GM12891 (cell line): ENCODE results near the gene BAHD1.

Experiments
- DNase-seq: peaks from one replicate; pipeline ENCODE4 v3.0.0; 2011; ENCODE audit warnings: low spot score; ENCODE audit not compliant: insufficient read length
- FAIRE-seq: peaks from 2 replicates; lab custom pipeline; 2011; peaks lifted over from hg19 to GRCh38; lab: Jason Lieb, UNC
- PAX5 ChIP-seq: IDR thresholded peaks from 2 replicates; pipeline ENCODE4 v1.6.1; 2011; ENCODE audit warnings: low read length, moderate library complexity, mild to moderate bottlenecking; ENCODE audit not compliant: insufficient read depth, severe bottlenecking
- POLR2A ChIP-seq: IDR thresholded peaks from 2 replicates; pipeline ENCODE4 v1.6.1; 2011; ENCODE audit warnings: low read depth, low read length, control low read depth
- POLR2AphosphoS5 ChIP-seq: IDR thresholded peaks from 2 replicates; pipeline ENCODE4 v1.6.1; 2011; ENCODE audit warnings: low read depth, low read length, control low read depth
- POU2F2 ChIP-seq: IDR thresholded peaks from 2 replicates; pipeline ENCODE4 v1.6.1; 2011; ENCODE audit warnings: low read depth, mild to moderate bottlenecking, control low read depth, low read length, moderate library complexity
- SPI1 ChIP-seq: IDR thresholded peaks from 2 replicates; pipeline ENCODE4 v1.6.1; 2011; ENCODE audit warnings: low read depth, low read length, control low read depth
- TAF1 ChIP-seq: IDR thresholded peaks from 2 replicates; pipeline ENCODE4 v1.6.1; 2011; ENCODE audit warnings: low read depth, low read length, control low read depth

The BAHD1 gene

DNA sequence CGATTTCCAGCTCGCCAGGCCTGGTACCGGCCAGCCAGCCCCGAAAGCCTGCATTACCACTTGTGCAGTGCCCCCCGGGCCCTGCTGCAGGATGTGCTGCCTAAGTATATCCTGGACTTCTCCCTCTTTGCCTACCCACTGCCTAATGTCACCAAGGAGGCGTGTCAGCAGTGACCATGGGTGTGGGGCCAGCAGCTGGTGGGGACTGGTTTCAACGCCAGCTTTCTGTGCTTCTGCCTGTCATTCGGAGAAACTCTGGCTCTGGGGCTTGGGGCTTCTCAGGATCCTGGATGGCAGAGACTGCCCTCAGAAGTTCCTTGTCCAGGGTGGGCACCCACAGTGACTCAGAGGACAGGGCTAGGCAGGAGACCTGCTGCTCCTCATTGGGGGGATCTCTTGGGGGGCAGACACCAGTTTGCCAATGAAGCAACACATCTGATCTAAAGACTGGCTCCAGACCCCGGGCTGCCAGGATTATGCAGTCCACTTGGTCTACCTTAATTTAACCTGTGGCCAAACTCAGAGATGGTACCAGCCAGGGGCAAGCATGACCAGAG lies 31.5 kb downstream of the BAHD1 start:
- DNase-seq (no peak), FAIRE-seq (no peak)
- TF ChIP-seq POLR2AphosphoS5 = no peak
- TF ChIP-seq TAF1 = no peak
- TF ChIP-seq POU2F2 = no peak
- no peak for TF ChIP-seq PAX5
- no peak for TF ChIP-seq SPI1
- TF ChIP-seq POLR2A = no peak

DNA sequence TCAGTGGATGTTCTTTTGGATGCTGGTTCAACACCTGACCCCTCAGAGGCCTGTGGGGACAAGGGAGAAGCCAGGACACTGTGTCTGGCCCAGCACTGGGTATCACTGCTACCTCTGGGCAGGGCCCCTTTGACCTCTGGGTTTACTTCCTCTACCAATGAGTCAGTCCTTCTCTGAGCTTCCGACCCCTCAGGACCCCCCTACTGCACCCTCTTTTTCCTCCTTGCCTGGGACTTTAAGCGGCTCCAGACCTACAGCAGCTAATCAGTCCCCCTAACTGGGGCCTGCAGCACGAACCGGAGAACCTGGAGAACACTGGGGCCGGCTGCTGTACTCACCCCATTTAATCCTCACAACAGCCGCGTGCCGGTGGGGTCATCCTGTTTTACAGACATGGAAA lies 33.8 kb downstream of the BAHD1 start:
- FAIRE-seq (no peak), DNase-seq (no peak)
- TF ChIP-seq POLR2AphosphoS5 (no peak), PAX5 (no peak), POU2F2 (no peak), TAF1 (no peak), POLR2A (no peak), SPI1 (no peak)

DNA sequence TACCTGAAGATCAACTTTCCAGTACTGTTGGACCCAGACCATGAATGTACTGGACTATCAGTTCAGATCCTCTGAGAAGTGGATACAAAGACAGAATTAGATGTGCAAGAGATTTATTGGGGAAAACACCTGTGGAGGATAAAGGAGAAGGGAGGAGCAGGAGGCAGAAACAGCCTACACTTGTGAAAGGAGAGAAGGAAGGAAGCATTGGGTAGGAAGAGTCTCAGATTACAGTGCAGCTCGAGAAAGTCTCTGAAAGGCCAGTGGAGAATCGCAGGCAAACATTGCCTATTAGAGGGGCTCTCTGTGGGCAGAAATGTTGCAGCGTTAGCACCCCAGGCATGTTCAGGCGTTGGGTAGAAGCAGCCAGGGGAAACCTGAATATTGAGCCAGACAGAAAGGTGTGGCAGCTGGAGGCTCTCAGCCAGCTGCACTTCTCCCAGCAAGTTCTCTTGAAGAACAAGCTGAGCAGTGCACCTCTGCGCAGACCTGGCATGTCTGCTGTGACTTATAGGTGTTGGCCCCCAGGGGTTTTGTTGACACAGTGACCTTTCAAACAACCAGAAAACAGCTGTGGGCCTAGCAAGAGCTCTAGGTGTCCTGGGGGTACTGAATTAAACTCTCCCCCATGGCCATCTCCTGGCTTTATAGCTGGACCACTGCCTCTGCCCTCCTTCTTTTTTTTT lies 37.0 kb downstream of the BAHD1 start:
- DNase-seq = no peak
- no peak for FAIRE-seq
- TF ChIP-seq POLR2AphosphoS5 = no peak
- TF ChIP-seq PAX5 = no peak
- TF ChIP-seq POLR2A = no peak
- TF ChIP-seq SPI1 = no peak
- TF ChIP-seq TAF1 = no peak
- TF ChIP-seq POU2F2 = no peak

DNA sequence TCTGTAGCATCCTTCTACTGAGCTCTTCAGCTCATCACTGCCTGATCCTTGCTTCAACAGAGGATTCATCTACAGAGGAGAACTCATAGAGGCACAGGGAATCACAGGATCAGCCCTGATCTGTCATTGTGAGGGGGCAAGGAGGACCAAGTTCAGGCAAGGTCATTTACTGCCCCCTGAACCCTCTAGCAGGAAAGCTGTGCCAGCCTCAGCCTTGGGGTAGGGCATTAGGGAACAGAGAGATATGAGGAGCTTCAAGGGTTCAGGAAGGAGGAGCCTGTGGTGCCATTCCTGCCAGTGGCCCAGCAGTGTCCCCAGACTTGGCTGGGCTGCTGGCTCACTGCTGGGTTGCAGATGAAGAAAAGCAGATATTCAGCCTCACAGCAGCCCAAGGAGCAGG lies 38.3 kb downstream of the BAHD1 start:
- DNase-seq (no peak), FAIRE-seq (no peak)
- TF ChIP-seq TAF1 (no peak), SPI1 (no peak), POLR2A (no peak), PAX5 (no peak), POLR2AphosphoS5 (no peak), POU2F2 (no peak)

DNA sequence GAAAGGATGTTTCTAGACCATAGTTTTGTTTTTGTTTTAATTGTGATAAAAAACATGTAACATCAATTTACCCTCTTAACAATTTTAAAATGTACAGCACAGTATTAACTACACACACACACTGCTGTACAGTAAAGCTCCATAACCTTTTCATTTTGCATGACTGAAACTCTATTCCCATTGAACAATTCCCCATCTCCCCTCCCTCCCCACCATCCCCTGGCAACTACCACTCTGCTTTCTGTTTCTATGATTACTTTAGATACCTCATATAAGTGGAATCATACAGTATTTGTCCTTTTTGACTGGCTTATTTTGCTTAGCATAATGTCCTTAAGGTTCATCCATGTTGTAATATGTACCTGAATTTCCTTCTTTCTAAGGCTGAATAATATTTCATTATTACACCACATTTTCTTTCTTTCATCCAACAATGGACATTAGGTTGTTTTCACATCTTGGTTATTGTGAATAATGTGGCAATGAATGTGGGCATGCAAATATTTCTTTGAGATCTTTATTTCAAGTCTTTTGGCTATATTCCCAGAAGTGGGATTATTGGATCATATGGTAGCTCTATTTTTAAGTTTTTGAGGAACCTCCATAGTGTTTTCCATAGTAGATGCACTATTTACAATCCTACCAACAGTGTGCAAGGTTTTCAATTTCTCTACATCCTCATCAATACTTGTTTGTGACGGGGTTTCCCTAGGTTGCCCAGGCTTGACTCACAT lies 40.8 kb downstream of the BAHD1 start:
- TF ChIP-seq SPI1 (no peak), TAF1 (no peak), POLR2AphosphoS5 (no peak), POU2F2 (no peak), PAX5 (no peak), POLR2A (no peak)
- no peak for DNase-seq
- FAIRE-seq = no peak

DNA sequence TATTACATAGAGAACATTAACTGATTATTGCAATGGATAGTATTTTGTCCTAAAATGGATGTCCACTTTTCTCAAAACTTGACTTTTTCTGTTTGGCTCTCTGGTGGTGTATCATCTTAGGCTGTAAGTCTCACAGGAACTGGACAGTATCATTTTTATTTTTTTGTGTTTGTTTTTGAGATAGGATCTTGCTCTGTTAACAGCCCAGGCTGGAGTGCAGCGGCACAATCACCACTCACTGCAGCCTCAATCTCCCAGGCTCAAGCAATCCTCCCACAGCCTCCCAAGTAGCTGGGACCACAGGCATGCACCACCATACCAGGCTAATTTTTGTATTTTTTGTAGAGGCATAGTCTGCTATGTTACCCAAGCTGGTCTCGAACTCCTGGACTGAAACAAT lies 43.2 kb downstream of the BAHD1 start:
- FAIRE-seq = no peak

DNA sequence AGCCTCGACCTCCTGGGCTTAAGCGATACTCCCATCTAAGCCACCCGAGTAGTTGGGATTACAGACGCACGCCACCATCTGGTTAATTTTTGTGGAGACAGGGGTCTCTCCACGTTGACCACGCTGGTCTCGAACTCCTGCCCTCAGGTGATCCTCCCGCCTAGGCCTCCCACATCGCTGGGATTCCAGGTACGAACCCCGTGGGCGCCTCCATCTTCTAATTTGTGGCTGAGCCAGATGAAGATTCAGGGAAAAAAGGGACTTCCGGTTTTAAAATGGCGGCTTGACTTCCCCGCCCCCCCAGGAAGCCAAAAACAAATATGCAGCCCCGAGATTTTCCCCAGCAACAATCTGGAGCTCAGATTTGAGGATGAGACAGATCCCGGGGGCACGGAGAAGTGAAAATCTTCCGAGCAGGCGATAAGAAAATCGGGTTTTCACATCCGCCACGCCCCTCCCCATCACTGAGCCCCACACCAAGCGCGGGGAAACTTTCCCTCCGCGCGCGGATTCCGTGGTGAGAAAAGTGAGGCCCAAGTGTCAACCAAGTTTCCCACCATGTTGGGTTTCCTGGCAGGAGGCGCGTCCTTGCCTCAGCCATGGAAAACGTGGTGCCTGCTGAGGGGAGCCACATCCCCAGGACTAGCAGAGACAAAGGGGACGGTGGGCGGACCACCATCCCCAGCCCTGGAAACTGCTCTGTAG lies 45.5 kb downstream of the BAHD1 start:
- TF ChIP-seq POLR2AphosphoS5 = no peak
- no peak for TF ChIP-seq PAX5
- no peak for TF ChIP-seq TAF1
- TF ChIP-seq POLR2A = no peak
- TF ChIP-seq SPI1 = no peak
- TF ChIP-seq POU2F2 = no peak
- no peak for FAIRE-seq

More for the DNA sequence above, 43.2 kb downstream of the BAHD1 start:
- DNase-seq = no peak
- TF ChIP-seq TAF1 (no peak), PAX5 (no peak), SPI1 (no peak), POLR2AphosphoS5 (no peak), POLR2A (no peak), POU2F2 (no peak)

DNA sequence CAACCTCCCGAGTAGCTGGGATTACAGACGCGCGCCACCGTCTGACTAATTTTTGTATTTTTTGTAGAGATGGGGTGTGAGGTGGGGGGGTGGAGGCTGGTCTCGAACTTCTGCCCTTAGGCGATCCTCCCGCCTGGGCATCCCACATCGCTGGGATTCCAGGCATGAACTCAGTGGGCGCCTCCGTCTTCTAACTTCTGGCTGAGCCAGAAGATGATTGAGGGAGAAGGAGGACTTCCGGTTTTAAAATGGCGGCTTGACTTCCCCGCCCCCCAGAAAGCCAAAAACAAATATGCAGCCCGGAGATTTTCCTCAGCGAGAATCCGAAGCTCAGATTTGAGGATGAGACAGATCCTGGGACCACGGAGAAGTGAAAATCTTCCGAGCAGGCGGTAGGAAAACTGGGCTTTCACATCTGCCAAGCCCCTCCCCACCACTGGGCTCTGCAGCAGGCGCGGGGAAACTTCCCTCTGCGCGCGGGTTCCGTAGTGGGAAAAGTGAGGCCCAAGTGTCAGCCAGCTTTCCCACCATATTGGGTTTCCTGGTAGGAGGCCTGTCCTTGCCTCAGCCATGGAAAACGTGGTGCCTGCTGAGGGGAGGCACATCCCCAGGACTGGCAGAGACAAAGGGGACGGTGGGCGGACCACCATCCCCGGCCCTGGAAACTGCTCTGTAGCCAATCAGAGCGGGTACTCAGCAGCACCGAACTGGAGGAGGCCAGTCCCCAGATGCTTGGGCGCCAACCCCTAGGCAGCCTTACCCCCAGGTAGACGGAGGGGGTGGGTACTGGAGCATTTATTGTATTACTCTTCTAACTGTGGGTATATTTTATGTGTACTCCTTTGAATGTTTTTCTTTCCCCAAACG lies 47.3 kb downstream of the BAHD1 start:
- no peak for FAIRE-seq
- no peak for TF ChIP-seq POLR2A
- TF ChIP-seq POLR2AphosphoS5 = no peak
- no peak for TF ChIP-seq SPI1
- DNase-seq = no peak

More for the DNA sequence above, 45.5 kb downstream of the BAHD1 start:
- no peak for DNase-seq
